ENCODE results near the gene EXOC4.

The EXOC4 gene

DNA sequence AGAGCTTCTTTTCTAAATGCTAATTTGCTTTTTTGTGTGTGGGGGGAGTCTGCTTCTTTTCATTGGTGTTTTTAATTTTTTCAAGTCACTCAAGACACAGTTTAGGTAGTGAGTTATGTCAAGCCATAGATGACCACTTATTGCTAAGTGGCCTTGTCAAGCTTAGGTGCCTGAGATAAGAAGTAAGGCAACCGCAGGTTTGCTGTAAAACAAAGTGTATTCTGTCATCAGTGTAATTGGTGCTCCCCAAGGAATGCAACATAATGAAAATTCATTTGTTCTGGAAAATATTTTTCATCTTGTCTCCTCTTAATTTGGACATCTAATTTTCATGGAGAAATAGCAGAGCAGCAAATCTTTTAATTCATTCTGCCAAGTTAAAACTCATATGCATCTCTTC is 249.6 kb downstream of the EXOC4 start (continued):
- TF ChIP-seq ZNF280D (tag by site-specific recombination; IDR thresholded peaks at IDR 0.05): no peak
- TF ChIP-seq ZBTB49 (tag by site-specific recombination; IDR thresholded peaks at IDR 0.05; ENCODE audit: low read depth): no peak
- no peak for TF ChIP-seq HOXD13 (CRISPR knock-in tag; IDR thresholded peaks at IDR 0.05; ENCODE audit: borderline replicate concordance)
- peak; percentile 71 for TF ChIP-seq ZXDB (tag by site-specific recombination; IDR thresholded peaks at IDR 0.05)
- TF ChIP-seq GLIS2 (tag by site-specific recombination; IDR thresholded peaks at IDR 0.05): no peak
- peak; percentile 96 for TF ChIP-seq OSR2 (tag by site-specific recombination; IDR thresholded peaks at IDR 0.05)
- TF ChIP-seq PRDM6 (tag by site-specific recombination; IDR thresholded peaks at IDR 0.05): peak; percentile 85
- TF ChIP-seq, protein P1, sequence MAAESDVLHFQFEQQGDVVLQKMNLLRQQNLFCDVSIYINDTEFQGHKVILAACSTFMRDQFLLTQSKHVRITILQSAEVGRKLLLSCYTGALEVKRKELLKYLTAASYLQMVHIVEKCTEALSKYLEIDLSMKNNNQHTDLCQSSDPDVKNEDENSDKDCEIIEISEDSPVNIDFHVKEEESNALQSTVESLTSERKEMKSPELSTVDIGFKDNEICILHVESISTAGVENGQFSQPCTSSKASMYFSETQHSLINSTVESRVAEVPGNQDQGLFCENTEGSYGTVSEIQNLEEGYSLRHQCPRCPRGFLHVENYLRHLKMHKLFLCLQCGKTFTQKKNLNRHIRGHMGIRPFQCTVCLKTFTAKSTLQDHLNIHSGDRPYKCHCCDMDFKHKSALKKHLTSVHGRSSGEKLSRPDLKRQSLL (tag by site-specific recombination; IDR thresholded peaks at IDR 0.05): no peak
- no peak for TF ChIP-seq RBAK (tag by site-specific recombination; IDR thresholded peaks at IDR 0.05)
- TF ChIP-seq, protein P2, sequence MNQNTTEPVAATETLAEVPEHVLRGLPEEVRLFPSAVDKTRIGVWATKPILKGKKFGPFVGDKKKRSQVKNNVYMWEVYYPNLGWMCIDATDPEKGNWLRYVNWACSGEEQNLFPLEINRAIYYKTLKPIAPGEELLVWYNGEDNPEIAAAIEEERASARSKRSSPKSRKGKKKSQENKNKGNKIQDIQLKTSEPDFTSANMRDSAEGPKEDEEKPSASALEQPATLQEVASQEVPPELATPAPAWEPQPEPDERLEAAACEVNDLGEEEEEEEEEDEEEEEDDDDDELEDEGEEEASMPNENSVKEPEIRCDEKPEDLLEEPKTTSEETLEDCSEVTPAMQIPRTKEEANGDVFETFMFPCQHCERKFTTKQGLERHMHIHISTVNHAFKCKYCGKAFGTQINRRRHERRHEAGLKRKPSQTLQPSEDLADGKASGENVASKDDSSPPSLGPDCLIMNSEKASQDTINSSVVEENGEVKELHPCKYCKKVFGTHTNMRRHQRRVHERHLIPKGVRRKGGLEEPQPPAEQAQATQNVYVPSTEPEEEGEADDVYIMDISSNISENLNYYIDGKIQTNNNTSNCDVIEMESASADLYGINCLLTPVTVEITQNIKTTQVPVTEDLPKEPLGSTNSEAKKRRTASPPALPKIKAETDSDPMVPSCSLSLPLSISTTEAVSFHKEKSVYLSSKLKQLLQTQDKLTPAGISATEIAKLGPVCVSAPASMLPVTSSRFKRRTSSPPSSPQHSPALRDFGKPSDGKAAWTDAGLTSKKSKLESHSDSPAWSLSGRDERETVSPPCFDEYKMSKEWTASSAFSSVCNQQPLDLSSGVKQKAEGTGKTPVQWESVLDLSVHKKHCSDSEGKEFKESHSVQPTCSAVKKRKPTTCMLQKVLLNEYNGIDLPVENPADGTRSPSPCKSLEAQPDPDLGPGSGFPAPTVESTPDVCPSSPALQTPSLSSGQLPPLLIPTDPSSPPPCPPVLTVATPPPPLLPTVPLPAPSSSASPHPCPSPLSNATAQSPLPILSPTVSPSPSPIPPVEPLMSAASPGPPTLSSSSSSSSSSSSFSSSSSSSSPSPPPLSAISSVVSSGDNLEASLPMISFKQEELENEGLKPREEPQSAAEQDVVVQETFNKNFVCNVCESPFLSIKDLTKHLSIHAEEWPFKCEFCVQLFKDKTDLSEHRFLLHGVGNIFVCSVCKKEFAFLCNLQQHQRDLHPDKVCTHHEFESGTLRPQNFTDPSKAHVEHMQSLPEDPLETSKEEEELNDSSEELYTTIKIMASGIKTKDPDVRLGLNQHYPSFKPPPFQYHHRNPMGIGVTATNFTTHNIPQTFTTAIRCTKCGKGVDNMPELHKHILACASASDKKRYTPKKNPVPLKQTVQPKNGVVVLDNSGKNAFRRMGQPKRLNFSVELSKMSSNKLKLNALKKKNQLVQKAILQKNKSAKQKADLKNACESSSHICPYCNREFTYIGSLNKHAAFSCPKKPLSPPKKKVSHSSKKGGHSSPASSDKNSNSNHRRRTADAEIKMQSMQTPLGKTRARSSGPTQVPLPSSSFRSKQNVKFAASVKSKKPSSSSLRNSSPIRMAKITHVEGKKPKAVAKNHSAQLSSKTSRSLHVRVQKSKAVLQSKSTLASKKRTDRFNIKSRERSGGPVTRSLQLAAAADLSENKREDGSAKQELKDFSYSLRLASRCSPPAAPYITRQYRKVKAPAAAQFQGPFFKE (tag by site-specific recombination; IDR thresholded peaks at IDR 0.05; ENCODE audit: borderline replicate concordance): no peak
- 0 out of 2 replicates have a peak, but pooled peaks have one; percentile 34 for TF ChIP-seq ZNF561 (tag by site-specific recombination; IDR thresholded peaks at IDR 0.05; ENCODE audit: borderline replicate concordance)
- TF ChIP-seq ZNF10 (tag by site-specific recombination; IDR thresholded peaks at IDR 0.05): 0 out of 2 replicates have a peak, but pooled peaks have one; percentile 21
- 0 out of 2 replicates have a peak, but pooled peaks have one; percentile 18 for TF ChIP-seq ZNF610 (tag by site-specific recombination; IDR thresholded peaks at IDR 0.05; ENCODE audit: borderline replicate concordance)
- no peak for TF ChIP-seq ZBTB20 (tag by site-specific recombination; IDR thresholded peaks at IDR 0.05)
- TF ChIP-seq WT1 (tag by site-specific recombination; IDR thresholded peaks at IDR 0.05): peak; percentile 76; the same call in 1 of the 2 replicates
- no peak for TF ChIP-seq BCL11A (tag by site-specific recombination; IDR thresholded peaks at IDR 0.05; ENCODE audit: low read depth)
- peak; percentile 40; the same call in 1 of the 2 replicates for TF ChIP-seq OVOL3 (tag by site-specific recombination; IDR thresholded peaks at IDR 0.05)
